HEK293 (cell line): Measurements from ENCODE around the gene FASLG.

ENCODE experiments used
- KLF16 ChIP-seq: fragments of 450-650 bp; formaldehyde crosslinking; IDR thresholded peaks from 2 replicates; pipeline ENCODE4 v1.5.1; 2017; ENCODE audit warnings: missing biosample characterization, missing genetic modification characterization
- TF ChIP-seq, protein P1 (sequence below): fragments of 450-650 bp; formaldehyde crosslinking; IDR thresholded peaks from 2 replicates; pipeline ENCODE4 v1.5.1; 2016; ENCODE audit warnings: missing biosample characterization, missing genetic modification characterization

DNA sequence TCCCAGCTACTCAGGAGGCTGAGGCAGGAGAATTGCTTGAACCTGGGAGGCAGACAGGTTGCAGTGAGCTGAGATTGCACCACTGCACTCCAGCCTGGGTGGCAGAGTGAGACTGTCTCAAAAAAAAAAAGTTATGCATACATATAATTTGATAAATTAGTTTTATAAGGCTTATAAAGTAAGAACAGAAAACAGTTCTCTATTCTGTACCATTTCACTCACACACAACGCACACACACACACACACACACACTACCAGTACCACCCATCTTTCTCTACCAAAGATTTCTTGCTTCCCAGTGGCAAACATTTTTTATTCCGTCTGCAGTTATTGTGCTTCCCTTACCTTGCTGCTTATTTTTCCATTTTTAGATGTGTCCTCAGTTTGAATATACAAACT is 46.4 kb upstream of the FASLG start:
- TF ChIP-seq, protein P1, sequence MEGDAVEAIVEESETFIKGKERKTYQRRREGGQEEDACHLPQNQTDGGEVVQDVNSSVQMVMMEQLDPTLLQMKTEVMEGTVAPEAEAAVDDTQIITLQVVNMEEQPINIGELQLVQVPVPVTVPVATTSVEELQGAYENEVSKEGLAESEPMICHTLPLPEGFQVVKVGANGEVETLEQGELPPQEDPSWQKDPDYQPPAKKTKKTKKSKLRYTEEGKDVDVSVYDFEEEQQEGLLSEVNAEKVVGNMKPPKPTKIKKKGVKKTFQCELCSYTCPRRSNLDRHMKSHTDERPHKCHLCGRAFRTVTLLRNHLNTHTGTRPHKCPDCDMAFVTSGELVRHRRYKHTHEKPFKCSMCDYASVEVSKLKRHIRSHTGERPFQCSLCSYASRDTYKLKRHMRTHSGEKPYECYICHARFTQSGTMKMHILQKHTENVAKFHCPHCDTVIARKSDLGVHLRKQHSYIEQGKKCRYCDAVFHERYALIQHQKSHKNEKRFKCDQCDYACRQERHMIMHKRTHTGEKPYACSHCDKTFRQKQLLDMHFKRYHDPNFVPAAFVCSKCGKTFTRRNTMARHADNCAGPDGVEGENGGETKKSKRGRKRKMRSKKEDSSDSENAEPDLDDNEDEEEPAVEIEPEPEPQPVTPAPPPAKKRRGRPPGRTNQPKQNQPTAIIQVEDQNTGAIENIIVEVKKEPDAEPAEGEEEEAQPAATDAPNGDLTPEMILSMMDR = no peak
- TF ChIP-seq KLF16 (tag by site-specific recombination) = no peak
